ENCODE results near the gene NRIP2.

The NRIP2 gene

DNA sequence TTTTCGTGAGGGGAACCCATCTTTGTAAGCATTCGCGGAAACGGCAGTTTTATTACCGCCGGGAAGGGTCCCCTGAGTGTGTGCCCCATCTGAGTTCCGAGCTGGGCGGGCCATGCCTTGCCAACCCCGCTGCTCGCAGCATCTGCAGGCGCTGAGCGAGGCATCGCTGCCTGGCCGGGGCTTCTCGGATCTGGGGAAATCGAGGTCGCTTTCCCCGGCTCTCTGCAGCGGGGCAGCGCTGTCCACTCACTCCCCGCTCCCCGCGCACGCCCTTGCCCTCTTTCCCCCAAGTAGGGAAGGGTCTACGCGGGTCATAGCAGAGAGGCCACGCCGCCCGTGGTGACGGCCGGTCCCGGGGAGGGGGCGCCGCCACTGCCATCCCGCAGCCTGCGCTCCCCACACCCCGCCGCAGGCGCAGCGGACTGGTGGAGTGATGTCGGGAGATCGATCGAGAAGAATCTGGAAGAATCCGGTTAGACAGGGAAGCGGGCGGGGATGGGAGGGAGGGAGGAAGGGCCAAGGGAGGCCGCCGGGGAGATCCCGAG, 40.6 kb downstream of the NRIP2 start:
- TF ChIP-seq ARNTL (CRISPR knock-in tag; IDR thresholded peaks at IDR 0.05; ENCODE audit: borderline replicate concordance, low read depth): no peak
- no peak for TF ChIP-seq TCF4 (CRISPR knock-in tag; IDR thresholded peaks at IDR 0.05; ENCODE audit: borderline replicate concordance)
- TF ChIP-seq, protein P1, sequence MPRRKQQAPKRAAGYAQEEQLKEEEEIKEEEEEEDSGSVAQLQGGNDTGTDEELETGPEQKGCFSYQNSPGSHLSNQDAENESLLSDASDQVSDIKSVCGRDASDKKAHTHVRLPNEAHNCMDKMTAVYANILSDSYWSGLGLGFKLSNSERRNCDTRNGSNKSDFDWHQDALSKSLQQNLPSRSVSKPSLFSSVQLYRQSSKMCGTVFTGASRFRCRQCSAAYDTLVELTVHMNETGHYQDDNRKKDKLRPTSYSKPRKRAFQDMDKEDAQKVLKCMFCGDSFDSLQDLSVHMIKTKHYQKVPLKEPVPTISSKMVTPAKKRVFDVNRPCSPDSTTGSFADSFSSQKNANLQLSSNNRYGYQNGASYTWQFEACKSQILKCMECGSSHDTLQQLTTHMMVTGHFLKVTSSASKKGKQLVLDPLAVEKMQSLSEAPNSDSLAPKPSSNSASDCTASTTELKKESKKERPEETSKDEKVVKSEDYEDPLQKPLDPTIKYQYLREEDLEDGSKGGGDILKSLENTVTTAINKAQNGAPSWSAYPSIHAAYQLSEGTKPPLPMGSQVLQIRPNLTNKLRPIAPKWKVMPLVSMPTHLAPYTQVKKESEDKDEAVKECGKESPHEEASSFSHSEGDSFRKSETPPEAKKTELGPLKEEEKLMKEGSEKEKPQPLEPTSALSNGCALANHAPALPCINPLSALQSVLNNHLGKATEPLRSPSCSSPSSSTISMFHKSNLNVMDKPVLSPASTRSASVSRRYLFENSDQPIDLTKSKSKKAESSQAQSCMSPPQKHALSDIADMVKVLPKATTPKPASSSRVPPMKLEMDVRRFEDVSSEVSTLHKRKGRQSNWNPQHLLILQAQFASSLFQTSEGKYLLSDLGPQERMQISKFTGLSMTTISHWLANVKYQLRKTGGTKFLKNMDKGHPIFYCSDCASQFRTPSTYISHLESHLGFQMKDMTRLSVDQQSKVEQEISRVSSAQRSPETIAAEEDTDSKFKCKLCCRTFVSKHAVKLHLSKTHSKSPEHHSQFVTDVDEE (CRISPR knock-in tag; IDR thresholded peaks at IDR 0.05): no peak
- TF ChIP-seq, protein P2, sequence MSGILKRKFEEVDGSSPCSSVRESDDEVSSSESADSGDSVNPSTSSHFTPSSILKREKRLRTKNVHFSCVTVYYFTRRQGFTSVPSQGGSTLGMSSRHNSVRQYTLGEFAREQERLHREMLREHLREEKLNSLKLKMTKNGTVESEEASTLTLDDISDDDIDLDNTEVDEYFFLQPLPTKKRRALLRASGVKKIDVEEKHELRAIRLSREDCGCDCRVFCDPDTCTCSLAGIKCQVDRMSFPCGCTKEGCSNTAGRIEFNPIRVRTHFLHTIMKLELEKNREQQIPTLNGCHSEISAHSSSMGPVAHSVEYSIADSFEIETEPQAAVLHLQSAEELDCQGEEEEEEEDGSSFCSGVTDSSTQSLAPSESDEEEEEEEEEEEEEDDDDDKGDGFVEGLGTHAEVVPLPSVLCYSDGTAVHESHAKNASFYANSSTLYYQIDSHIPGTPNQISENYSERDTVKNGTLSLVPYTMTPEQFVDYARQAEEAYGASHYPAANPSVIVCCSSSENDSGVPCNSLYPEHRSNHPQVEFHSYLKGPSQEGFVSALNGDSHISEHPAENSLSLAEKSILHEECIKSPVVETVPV (CRISPR knock-in tag; IDR thresholded peaks at IDR 0.05): no peak
- no peak for TF ChIP-seq CREB5 (CRISPR knock-in tag; IDR thresholded peaks at IDR 0.05; ENCODE audit: low read depth)
- TF ChIP-seq CSDC2 (CRISPR knock-in tag; IDR thresholded peaks at IDR 0.05): no peak
- TF ChIP-seq SNAI2 (CRISPR knock-in tag; IDR thresholded peaks at IDR 0.05): no peak
- no peak for TF ChIP-seq RARB (CRISPR knock-in tag; IDR thresholded peaks at IDR 0.05)
- no peak for TF ChIP-seq ZFP30 (CRISPR knock-in tag; IDR thresholded peaks at IDR 0.05)
- no peak for TF ChIP-seq ZNF8 (CRISPR knock-in tag; IDR thresholded peaks at IDR 0.05)
- no peak for TF ChIP-seq TOX (CRISPR knock-in tag; IDR thresholded peaks at IDR 0.05; ENCODE audit: borderline replicate concordance)
- ATAC-seq: peak; percentile 53

DNA sequence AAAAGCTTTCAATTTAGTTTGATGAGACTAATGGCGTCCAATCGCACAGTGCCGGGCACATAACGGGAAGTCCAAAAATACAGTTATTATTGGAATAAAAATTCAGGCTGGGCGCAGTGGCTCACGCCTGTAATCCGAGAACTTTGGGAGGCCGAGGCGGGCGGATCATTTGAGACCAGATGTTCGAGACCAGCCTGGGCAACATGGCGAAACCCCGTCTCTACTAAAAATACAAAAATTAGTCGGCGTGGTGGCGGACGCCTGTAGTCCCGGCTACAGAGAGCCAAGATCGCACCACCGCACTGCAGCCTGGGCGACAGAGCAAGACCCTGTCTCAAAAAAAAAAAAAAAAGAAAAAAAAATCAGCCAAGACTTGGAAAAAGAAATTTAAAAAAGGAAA, 41.3 kb downstream of the NRIP2 start:
- TF ChIP-seq RARB (CRISPR knock-in tag; IDR thresholded peaks at IDR 0.05): no peak
- no peak for TF ChIP-seq GLIS3 (CRISPR knock-in tag; IDR thresholded peaks at IDR 0.05)
- no peak for TF ChIP-seq ZC3H10 (CRISPR knock-in tag; IDR thresholded peaks at IDR 0.05)
- no peak for TF ChIP-seq ARNTL (CRISPR knock-in tag; IDR thresholded peaks at IDR 0.05; ENCODE audit: borderline replicate concordance, low read depth)
- no peak for TF ChIP-seq ZNF8 (CRISPR knock-in tag; IDR thresholded peaks at IDR 0.05)
- TF ChIP-seq, protein P1 (CRISPR knock-in tag; IDR thresholded peaks at IDR 0.05): no peak
- no peak for TF ChIP-seq POU6F1 (CRISPR knock-in tag; IDR thresholded peaks at IDR 0.05; ENCODE audit: borderline replicate concordance, low read depth)
- TF ChIP-seq, protein P2 (CRISPR knock-in tag; IDR thresholded peaks at IDR 0.05): no peak
- no peak for ATAC-seq

DNA sequence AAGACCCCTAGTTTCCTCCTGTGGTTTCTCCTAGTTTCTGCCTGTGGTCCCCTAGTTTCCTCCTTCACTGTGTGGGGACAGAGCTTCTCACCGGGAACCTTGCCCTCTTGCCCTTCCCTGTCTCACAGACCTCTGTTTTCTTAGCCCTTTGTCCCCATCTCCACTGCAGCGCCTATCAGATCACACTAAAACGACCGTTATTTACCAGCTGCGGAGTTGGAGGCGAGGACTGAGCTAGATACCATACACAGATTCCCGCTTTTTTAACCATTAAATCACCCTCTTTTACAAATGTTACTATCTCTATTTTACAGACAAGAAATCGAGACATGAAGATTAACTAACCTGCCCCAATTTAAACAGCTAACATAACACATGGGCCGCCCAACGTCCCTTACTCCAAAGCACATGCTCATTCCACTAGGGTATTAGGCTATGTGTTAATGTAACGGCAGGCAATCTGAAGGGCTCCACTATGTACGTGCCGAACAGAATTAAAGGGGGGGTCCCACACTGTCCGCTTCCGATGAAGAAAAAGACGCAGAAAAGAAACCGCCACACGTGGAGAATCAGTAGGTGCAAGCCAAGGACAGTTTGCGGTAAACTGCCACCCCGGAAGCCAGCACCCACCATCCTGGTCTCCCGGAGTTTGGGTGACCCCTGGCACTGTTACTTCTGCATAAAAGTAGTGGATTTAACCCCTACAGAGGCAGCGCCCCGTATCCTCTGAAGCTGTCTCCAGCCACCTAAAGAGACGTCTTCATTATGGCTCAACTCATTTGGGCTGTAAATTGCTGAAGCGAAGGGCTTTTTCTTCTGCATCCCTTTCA, 41.9 kb downstream of the NRIP2 start:
- no peak for ATAC-seq
- no peak for TF ChIP-seq CSDC2 (CRISPR knock-in tag; IDR thresholded peaks at IDR 0.05)
- TF ChIP-seq ZNF70 (CRISPR knock-in tag; IDR thresholded peaks at IDR 0.05): no peak
- TF ChIP-seq ZFP3 (CRISPR knock-in tag; IDR thresholded peaks at IDR 0.05): no peak
- no peak for TF ChIP-seq ZNF565 (CRISPR knock-in tag; conservative IDR thresholded peaks at IDR 0.05; ENCODE audit: low read depth)
- TF ChIP-seq ISL1 (CRISPR knock-in tag; IDR thresholded peaks at IDR 0.05): no peak
- no peak for TF ChIP-seq RARB (CRISPR knock-in tag; IDR thresholded peaks at IDR 0.05)
- TF ChIP-seq, protein P1 (CRISPR knock-in tag; IDR thresholded peaks at IDR 0.05): no peak
- no peak for TF ChIP-seq CREB5 (CRISPR knock-in tag; IDR thresholded peaks at IDR 0.05; ENCODE audit: low read depth)
- TF ChIP-seq GLIS3 (CRISPR knock-in tag; IDR thresholded peaks at IDR 0.05): no peak
